Epidermal melanocyte (primary cell): ENCODE results near the gene STARD3.
"Not testable (repeated sequence)": the region's sequence is repeated elsewhere in the genome, so short reads cannot be mapped to it uniquely, and the experiment has no call there.

ENCODE experiments used
- DNase-seq: peaks from one replicate; pipeline ENCODE4 v3.0.0; 2011; ENCODE audit warnings: low spot score; ENCODE audit not compliant: insufficient read length

STARD3 gene

GRCh38 chr17:39636927-39637736 is at the start of gene STARD3:
STARD3 (plus strand) TSS chr17:39637144; CDS start chr17:39653532, 16,388 bp downstream.
- peak; percentile 96 for DNase-seq

GRCh38 chr17:39590180-39590579 is 46.8 kb upstream of the STARD3 start:
- DNase-seq, result not testable (repeated sequence)

DNA sequence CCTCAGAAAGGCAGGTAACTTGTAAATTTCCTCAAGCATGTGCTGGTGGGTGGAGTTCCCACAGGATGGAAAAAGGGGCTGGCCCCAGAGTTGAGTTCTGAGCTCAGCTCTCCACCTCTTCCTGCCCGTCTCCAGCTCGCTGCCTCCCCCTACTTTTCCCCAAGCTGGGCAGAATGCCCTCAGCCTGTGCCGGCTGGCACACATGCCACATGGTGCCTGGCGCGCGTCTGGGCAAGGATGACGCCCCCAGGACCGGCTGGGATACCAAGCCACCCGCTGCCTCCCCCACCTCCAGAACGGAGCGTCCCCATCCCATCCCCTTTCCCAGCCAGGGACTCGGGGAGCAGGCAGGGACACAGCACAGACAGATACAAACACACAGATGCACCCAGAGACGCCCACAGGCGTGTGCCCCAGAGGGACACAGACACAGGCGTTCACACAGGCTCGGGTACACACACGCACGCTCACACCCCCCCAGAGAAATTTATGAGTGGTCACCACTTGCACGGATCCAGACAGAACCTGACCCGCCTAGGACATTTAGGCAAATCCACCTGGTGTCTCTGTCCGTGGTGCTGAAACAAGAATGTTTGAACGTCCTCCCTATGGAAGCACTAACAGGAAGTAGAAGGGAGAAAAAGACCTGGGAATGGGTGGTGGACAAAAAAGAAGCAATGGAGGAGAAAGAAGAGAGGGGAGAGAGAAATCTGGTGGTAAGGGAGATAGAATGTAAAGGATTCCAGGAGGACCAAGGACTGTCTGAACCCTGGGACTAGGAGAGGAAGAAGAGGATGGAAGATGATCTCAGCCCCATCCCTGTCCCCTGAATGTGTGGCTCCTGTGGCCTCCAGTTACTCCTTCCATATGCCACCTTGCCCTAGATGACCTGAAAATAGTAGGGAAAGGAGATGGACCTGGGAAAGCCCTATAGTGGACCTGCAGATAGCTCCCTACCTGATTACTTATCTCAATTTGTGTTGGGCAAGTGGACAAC is 44.7 kb upstream of the STARD3 start:
- DNase-seq, result no peak

- no peak for DNase-seq
Measured at GRCh38 chr17:39593371-39593770, 43.6 kb upstream of the STARD3 start.

DNA sequence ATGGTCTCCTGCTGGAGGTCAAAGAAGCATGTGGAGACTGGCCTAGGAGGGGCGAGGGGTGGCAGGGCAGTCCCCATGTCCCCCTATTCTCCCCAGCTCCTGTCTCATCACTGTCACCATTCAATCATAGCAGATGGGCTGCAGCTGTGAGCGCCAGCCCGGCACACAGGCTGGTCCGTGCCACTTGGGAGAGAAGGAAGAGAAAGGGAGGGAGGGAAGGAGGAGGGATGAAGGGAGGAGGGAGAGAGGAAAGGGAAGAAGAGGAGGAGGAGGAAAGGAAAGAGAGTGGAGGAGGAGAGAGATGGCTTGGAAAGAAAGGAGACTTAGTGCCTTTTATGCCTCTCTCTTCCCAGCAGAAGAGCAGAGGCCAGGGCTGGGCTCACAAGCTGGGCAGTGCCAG is 41.6 kb upstream of the STARD3 start:
- no peak for DNase-seq

- no peak for DNase-seq
Measured at GRCh38 chr17:39595928-39596510, 40.9 kb upstream of the STARD3 start.

DNA sequence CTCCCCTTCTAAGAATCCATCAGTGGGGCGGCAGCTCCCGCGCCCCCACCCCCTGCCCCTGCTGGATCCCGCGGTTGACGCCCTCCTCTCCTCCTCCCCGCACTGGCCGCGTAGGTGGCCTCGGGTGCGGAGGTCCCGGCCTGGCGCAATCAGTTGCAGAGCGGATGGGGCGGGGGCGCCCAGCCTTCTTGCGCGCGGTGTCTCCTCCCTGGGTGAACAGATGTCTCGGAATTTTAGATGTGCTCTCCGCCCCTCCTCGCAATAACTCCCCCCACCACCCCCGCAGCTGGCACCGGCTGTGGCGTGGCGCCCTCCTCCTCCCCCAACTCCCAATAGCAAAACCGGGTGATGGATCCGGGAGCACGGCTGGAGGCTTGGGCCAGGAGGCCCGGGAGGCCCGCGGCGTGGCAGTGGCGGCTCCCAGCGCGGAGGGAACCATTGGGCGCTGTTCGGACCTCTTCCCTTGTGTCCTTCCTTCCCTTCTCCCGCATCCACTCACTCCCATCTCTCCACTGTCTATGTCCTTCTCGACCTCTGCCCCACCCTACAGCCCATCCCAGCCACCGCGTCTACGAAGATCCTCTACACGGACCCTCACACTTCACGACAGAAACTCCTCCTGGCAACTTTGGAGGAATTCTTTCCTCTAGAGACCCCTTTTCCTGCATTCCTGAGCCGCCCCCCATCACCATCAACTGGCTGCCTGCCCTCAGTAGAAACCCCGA is 40.2 kb upstream of the STARD3 start:
- DNase-seq, result no peak

DNA sequence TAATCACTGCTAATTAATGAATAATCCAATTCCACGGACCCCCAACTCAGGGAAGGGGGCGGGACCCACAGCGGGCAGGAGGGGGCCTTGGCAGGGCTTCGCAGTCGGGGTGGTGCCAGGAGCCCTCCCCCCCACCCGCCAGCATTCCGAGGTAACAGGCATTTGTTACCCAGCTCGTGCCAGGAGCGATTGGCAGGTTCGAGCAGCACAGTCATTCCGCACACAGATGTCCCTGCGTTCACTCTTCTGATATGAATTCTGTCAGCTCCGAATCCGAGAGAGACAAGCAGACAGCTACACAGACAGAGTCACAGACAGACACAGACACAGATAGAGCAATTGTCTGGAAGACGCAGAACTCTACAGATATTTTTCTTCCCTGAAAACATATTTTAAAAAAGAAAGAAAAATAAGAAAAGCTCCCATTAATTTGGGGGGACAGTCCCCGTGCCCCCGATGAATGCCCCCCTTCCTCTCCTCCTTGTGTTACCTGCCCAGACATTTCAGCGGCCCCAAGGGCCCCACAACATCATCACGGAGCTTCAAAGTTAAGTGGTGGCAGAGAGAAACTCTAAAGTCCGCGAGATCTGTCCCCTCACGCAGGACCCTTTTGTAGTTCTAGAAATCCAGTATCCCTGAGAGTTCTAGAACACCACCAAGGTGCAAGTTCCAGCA is 39.4 kb upstream of the STARD3 start:
- DNase-seq, result no peak

DNA sequence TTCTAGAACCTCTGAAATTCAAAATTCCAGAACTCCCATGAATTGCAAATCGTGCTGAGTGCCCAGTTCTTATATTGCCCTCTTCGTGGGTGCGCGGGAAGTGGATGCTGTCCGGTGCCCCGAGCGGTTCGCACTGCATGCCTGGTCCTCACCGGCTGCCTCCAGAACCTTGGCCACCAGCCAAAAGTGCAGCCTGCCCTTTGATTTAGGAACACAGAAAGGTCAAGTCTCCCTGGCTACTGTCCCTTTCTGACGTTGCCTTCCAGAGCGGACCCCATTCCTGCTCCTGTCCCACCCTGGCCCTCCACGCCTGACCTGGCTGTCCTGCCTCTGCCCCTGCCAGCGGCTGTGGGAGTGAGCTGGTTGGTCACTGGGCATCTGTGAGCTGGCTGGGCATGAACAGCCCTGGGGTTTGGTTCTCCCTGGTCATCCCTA is 38.9 kb upstream of the STARD3 start:
- DNase-seq, result no peak

DNA sequence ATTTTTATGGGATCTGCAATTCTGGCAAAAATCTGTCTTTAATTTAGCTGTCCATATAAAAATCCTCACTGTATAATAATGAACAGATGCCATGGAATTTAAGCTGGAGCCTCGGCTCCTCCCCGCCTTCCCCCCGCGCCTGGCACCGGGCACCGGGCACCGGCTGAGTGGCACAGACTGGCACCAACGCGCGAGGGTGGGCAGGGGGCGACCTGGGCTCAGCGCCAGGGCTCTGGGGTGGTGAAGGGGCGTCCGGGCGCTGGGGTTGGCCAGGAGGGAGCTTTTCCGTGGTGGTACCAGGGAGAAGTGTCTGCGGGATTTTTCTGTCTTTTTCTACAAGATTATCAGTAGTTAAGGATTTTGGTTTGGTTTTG is 38.3 kb upstream of the STARD3 start:
- DNase-seq, result no peak

GRCh38 chr17:39599004-39599664 is 37.8 kb upstream of the STARD3 start:
- no peak for DNase-seq

- DNase-seq, result no peak
Measured at GRCh38 chr17:39599665-39600231, 37.2 kb upstream of the STARD3 start.

GRCh38 chr17:39600288-39600996 is 36.5 kb upstream of the STARD3 start:
- DNase-seq, result no peak

GRCh38 chr17:39600997-39601597 is 35.8 kb upstream of the STARD3 start:
- no peak for DNase-seq

DNA sequence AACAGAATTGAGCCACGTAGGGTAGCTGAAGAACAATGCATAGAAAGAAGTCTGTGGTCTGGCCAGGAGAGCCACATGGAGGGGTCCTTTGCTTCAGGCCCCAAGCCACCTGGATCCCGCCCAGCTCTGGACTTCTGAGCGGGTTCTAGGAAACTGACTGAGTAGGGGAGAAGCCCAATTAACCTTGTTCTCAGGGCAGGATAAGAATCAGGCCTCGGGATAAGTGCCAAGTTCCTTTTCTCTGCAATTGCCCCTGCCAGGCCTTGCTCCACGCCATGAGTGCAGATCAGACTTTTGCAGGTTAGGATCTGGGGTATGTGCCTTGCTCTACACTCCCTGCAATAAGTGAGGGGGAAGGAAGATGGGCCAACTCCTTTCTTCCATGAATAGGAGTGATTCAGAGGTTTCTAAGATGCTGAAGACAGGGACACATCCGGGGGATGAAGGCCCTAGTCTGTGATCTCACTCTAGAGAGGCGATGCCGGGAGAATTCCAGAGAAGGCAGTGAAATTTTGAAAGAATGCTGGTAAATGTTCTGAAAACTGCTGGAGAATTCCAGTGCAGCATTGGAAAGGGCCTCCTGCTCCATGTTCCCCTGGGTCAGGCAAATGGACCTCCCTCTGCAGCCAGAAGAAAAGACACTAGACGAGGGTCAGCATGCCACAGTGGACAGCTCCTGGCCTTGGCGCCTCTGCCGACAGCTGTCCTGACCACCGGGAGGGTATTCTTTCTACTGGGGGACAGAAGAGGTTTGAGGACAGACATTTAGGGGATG is 35.0 kb upstream of the STARD3 start:
- no peak for DNase-seq

DNA sequence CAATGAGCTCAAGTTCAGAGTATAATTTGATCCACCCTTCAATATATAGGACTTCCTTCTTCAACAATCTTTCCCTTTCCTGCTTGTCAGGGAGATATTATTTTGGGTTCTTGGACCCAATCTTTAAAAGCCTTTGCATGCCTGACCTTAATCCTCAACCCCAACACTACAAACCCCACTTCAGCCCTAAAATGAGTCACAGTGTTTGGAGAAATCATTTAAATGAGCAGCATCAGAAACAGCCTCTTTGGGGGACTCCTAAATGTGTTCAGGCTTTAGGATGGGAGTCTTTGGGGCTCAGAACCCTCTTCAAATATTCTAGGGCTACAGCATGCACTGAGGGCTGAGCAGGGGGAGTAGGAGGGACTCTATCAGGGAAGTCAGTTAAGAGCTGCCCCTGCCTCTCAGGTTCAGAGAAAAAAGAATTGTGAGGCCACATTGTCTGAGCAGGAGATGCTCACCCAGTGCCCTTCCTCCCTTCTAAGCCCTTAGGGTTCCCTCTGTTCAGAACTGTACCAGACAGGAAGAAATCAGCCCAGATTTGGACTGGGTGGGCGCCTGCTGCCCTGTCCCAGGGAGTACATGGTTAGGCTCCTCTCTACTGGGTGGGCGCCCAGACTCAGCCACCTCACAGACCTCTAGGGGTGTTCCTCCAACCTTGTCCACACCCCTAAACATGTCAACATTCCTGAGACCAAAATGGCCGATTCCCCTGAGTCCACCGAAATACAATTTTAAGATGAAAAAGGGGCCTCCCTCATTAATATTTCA is 34.2 kb upstream of the STARD3 start:
- DNase-seq, result no peak
